Measurements from ENCODE around the gene TSSK6. TPM values are rescaled to one million over a fixed set of nuclear protein-coding genes. Genes with fewer than 3 reads are reported as not detected.

The TSSK6 gene
- polyA plus RNA-seq, 1 donor (not counting 4 experiments of a cell fraction or from before 2014, with no cell fraction given): 0.47 TPM

DNA sequence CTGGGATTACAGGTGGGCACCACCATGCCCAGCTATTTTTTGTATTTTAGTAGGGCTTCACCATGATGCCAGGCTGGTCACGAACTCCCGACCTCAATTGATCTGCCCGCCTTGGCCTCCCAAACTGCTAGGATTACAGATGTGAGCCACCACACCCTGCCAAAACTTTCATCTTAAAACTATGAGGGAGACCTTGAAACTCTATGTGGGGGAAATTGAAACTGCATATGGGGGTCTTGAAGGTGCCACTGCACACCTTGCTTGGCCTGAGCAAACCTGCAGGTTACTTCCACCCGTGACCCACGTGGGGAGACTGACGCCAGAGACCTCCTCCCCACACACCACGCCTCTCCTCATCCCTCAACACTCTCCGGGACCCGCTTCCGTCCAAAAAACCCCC lies 38.3 kb upstream of the TSSK6 start:
- no peak overlapping the region for H3K9ac ChIP-seq (ENCODE audit: control insufficient read depth, extremely low read depth, insufficient read depth, low read length)
- H4K20me1 ChIP-seq (ENCODE audit: control insufficient read depth, extremely low read depth, insufficient read depth, low read length): no peaks in the 10 kb centered on the region
- FAIRE-seq (no peak), DNase-seq (ENCODE audit: low read depth, low spot score) (no peak)
- H3K4me1 ChIP-seq (ENCODE audit: control insufficient read depth, extremely low read depth, insufficient read depth, low read length): no peaks in the 10 kb centered on the region
- no peaks in the 10 kb centered on the region for H3K79me2 ChIP-seq (ENCODE audit: control insufficient read depth, insufficient read depth, low read length)
- H2AFZ ChIP-seq (ENCODE audit: control insufficient read depth, low read length): no peak overlapping the region
- H3K4me2 ChIP-seq (ENCODE audit: control insufficient read depth, extremely low read depth, insufficient read depth, low read depth, low read length): no peak overlapping the region
- H3K27ac ChIP-seq (ENCODE audit: control insufficient read depth, insufficient read depth, low read length): no peak overlapping the region
- no peaks in the 10 kb centered on the region for H3K9me1 ChIP-seq (ENCODE audit: control insufficient read depth, extremely low read depth, insufficient read depth, low read length)
- TF ChIP-seq, protein P1, sequence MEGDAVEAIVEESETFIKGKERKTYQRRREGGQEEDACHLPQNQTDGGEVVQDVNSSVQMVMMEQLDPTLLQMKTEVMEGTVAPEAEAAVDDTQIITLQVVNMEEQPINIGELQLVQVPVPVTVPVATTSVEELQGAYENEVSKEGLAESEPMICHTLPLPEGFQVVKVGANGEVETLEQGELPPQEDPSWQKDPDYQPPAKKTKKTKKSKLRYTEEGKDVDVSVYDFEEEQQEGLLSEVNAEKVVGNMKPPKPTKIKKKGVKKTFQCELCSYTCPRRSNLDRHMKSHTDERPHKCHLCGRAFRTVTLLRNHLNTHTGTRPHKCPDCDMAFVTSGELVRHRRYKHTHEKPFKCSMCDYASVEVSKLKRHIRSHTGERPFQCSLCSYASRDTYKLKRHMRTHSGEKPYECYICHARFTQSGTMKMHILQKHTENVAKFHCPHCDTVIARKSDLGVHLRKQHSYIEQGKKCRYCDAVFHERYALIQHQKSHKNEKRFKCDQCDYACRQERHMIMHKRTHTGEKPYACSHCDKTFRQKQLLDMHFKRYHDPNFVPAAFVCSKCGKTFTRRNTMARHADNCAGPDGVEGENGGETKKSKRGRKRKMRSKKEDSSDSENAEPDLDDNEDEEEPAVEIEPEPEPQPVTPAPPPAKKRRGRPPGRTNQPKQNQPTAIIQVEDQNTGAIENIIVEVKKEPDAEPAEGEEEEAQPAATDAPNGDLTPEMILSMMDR (optimal IDR thresholded peaks at IDR 0.05 in 1 of 3, IDR thresholded peaks at IDR 0.05 in 1 of 3, conservative IDR thresholded peaks at IDR 0.05 in 1 of 3; ENCODE audit: extremely low read depth in 1 of 3, insufficient read depth in 2 of 3, low read length in 3 of 3): no peak
- no peak for TF ChIP-seq EZH2 (IDR thresholded peaks at IDR 0.05; ENCODE audit: low read length)
- H3K9me3 ChIP-seq (ENCODE audit: control insufficient read depth, low read depth, low read length): no peaks in the 10 kb centered on the region
- dilution Hi-C loops (cut with MboI; ENCODE audit: extremely low pct_ligation_motif_present, low sequenced_read_pairs): no loop called here
- peaks cover 17% of the 10 kb centered on the region for H3K27me3 ChIP-seq (ENCODE audit: control insufficient read depth, extremely low read depth, insufficient read depth, low read length)
- no peaks in the 10 kb centered on the region for H3K36me3 ChIP-seq (ENCODE audit: control insufficient read depth in 2 of 2, extremely low read depth in 1 of 2, insufficient read depth in 2 of 2, low read length in 2 of 2)
- H3K4me3 ChIP-seq (ENCODE audit: control insufficient read depth in 2 of 3, extremely low read depth in 1 of 3, insufficient read depth in 2 of 3, low read depth in 1 of 3, low read length in 3 of 3): no peak overlapping the region

DNA sequence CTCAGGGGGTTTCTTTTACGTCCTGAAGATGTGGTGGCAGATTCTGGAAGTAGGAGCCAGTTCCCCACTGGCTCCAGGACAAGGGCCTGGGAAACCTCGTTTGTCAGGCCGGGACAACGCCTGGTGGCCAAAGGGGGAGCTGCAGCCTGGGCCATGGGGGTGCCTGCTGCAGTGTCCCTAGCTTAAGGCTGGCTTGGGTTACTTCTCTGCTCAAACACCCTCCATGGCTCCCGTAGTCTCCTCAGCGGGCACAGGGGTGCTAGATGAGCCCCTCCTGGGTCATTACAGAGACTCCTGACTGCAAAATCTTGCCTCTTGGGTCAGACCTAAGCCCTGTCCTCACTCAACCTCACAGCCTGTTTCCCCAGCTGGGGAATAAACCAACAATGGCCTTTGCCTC lies 37.5 kb upstream of the TSSK6 start:
- no peaks in the 10 kb centered on the region for H3K79me2 ChIP-seq (ENCODE audit: control insufficient read depth, insufficient read depth, low read length)
- no peaks in the 10 kb centered on the region for H3K36me3 ChIP-seq (ENCODE audit: control insufficient read depth in 2 of 2, extremely low read depth in 1 of 2, insufficient read depth in 2 of 2, low read length in 2 of 2)
- H3K9me3 ChIP-seq (ENCODE audit: control insufficient read depth, low read depth, low read length): no peaks in the 10 kb centered on the region
- FAIRE-seq (no peak), DNase-seq (ENCODE audit: low read depth, low spot score) (no peak)
- TF ChIP-seq EZH2 (IDR thresholded peaks at IDR 0.05; ENCODE audit: low read length): no peak
- TF ChIP-seq, protein P1 (optimal IDR thresholded peaks at IDR 0.05 in 1 of 3, IDR thresholded peaks at IDR 0.05 in 1 of 3, conservative IDR thresholded peaks at IDR 0.05 in 1 of 3; ENCODE audit: extremely low read depth in 1 of 3, insufficient read depth in 2 of 3, low read length in 3 of 3): peak; percentile 54 to 81 (median 67)
- no peak overlapping the region for H2AFZ ChIP-seq (ENCODE audit: control insufficient read depth, low read length)
- no peak overlapping the region for H3K4me2 ChIP-seq (ENCODE audit: control insufficient read depth, extremely low read depth, insufficient read depth, low read depth, low read length)
- no peak overlapping the region for H3K4me3 ChIP-seq (ENCODE audit: control insufficient read depth in 2 of 3, extremely low read depth in 1 of 3, insufficient read depth in 2 of 3, low read depth in 1 of 3, low read length in 3 of 3)
- H3K4me1 ChIP-seq (ENCODE audit: control insufficient read depth, extremely low read depth, insufficient read depth, low read length): no peaks in the 10 kb centered on the region
- dilution Hi-C loops (cut with MboI; ENCODE audit: extremely low pct_ligation_motif_present, low sequenced_read_pairs): no loop called here
- H3K9ac ChIP-seq (ENCODE audit: control insufficient read depth, extremely low read depth, insufficient read depth, low read length): no peak overlapping the region
- no peaks in the 10 kb centered on the region for H3K9me1 ChIP-seq (ENCODE audit: control insufficient read depth, extremely low read depth, insufficient read depth, low read length)
- no peak overlapping the region for H3K27ac ChIP-seq (ENCODE audit: control insufficient read depth, insufficient read depth, low read length)
- H4K20me1 ChIP-seq (ENCODE audit: control insufficient read depth, extremely low read depth, insufficient read depth, low read length): no peaks in the 10 kb centered on the region
- H3K27me3 ChIP-seq (ENCODE audit: control insufficient read depth, extremely low read depth, insufficient read depth, low read length): peaks cover 18% of the 10 kb centered on the region
